UCSD-AML1 (cell line): ENCODE data around the gene DCDC2.
"Not testable (repeated sequence)": the region's sequence is repeated elsewhere in the genome, so short reads cannot be mapped to it uniquely, and the experiment has no call there.

Source experiments
- DNase-seq: peaks from one replicate; lab custom pipeline; 2025; ENCODE audit not compliant: unreplicated experiment; lab: John Stamatoyannopoulos, UW

Gene DCDC2

DNA sequence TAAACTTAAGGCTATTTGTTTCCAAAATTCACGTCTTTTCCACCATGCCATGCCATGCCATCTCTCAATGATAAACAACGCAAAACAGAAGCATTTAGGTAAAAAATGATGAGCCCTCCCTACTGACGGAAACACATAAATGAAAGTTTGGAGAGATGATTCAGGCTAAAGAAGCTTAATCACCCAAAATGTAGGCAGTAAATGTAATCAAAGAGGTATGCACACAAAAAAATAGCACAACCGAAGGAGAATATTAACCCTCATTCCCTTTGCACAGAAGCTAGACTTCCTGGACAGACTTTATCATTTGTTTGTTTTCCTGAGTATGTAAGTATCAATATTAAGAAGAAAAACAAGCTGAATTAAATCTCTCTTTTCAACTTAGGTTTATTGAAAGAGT lies 28.8 kb downstream of the DCDC2 start:
- DNase-seq: no peak

DNA sequence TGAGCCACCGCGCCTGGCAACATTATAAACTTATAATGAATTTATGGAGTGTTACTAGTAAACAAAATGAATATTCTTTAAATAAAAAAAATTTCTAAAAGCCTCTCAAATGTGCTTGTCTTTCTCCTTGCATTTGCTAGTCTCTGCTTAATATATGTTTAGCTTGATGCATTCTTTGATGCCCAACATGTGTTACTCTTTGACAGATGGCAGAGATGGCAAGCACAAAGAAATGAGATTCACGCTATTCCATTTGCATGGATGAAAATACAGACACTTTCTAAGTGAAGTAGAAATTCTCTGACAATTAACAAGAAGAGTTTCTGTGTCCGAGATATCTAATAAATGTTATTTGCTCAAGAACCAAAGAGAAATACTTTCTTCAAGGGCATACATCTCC lies 30.1 kb downstream of the DCDC2 start:
- no peak for DNase-seq

DNA sequence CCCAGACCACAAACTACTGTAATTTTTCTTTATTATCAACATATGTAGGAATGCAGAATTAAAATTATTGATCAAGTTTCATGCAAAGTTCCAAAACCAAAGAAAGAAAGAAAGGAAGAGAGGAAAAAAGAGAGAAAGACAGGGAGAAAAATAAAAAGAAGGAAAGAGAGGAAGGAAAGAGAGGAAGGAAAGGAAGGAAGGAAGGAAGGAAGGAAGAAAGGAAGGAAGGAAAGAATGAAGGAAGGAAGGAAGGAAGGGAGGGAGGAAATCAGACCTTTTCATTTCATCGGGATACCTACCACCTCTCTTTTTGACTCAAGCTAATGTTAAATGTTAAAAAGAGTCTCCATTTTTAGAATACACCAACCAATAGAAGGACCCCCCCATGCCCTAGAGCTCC lies 31.9 kb downstream of the DCDC2 start:
- DNase-seq: no peak

DNA sequence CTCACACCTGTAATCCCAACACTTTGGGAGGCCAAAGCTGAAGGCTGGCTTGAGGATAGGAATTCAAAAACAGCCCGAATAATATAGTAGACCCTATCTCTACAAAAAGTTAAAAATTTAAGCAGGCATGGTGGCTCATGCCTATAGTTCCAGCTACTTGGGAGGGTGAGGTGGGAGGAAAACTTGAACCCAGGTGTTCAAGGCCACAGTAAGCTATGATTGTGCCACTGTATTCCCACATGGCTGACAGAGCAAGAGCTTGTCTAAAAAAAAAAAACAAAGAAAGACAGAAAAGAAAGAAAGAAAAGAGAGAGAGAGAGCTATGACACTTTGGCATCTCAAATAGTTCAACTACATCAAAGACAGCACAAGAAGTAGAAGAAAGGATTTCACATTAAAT lies 33.2 kb downstream of the DCDC2 start:
- no peak for DNase-seq

DNA sequence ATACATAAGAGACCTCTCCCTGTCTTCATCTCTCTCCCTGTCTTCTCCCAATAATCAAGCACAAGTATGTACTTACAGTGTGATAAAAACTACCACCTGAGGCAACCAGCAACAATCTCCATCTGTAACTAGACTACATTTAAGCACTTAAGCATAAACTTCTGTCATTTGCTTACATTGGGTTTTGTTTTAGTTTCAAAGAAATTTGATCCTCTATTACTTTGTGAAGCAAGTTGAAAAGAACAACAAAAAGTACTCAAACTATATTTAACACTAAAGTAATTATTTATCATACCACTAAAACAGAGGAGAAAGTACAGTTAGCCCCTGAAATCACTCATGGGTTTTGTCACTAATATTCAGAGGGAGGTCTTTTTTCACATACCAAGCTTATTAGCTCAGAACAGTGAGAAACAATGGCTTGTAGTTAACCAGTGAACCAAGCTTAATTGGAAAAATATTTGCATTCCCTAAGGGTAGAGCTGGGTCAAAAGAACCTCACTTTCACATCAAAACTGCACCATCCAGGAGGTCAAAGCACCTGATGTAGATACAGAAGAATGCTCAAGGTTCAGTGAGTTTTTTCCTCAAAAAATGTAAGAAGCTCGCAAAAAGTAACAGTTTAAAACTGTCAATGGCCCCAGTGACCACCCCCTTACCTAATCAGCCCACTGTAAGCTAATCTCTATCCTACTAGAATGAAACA lies 34.1 kb downstream of the DCDC2 start:
- DNase-seq: no peak

DNA sequence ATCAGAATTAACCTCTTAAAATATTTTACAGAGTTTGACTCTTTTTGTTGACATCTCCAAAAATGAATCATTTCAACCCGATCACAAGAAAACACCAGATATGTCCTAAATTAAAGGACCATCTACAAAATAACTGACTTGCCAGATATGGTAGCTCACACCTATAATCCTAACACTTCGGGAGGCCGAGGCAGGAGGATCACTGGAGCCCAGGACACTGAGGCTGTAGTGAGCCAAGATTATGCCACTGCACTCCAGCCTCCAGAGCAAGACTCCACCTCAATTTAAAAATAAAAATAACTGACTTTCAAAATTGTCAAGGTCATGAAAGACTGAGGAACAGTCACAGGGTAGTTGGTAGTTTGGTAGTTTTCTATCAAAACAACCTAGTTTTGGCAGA lies 34.9 kb downstream of the DCDC2 start:
- DNase-seq: no peak

DNA sequence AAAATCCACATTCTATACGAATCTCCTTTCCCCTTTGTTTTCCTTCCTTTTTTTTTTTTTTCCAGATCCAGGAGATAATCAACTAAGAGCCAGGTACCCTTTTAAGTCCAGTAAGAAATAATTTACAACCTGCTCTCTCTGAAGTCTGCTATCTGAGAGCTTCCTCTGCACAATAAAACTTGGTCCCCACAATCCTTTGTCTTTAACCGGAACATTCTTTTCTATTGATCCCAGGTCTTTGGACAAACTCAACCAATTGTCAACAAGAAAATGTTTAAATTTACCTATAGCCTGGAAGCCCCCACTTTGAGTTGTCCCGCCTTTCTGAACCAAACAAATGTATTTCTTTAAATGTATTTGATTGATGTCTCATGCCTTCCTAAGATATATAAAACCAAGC lies 35.4 kb downstream of the DCDC2 start:
- DNase-seq: not testable (repeated sequence)

DNA sequence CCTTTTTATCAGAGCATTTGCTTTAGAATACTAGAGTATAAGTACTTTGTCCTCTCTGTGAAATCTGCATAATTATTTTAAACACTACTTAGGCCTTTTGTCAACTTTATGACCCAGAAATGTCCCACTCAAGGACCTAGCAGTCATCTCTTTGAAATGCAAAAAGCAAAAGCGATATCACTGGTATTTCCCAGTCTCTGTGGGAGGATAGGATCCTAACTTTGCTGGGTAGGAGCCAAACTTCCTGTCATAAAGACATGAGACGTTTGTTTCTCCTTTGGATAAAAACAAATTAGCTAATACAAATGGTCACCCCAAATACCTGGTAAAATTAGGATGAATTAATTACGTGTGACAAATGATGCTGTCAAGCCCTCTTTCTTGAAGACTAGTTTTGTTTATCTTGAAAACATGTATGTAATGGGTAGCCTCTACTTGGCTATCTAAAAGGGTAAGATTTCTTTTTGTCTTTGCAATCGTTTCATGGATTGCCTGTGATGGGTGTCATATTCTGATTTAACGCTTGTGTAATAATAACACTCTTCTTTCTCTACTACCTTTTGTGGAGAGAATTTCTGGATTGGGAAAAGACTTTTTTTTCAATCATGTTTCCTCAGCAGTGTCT lies 36.2 kb downstream of the DCDC2 start:
- DNase-seq: no peak

DNA sequence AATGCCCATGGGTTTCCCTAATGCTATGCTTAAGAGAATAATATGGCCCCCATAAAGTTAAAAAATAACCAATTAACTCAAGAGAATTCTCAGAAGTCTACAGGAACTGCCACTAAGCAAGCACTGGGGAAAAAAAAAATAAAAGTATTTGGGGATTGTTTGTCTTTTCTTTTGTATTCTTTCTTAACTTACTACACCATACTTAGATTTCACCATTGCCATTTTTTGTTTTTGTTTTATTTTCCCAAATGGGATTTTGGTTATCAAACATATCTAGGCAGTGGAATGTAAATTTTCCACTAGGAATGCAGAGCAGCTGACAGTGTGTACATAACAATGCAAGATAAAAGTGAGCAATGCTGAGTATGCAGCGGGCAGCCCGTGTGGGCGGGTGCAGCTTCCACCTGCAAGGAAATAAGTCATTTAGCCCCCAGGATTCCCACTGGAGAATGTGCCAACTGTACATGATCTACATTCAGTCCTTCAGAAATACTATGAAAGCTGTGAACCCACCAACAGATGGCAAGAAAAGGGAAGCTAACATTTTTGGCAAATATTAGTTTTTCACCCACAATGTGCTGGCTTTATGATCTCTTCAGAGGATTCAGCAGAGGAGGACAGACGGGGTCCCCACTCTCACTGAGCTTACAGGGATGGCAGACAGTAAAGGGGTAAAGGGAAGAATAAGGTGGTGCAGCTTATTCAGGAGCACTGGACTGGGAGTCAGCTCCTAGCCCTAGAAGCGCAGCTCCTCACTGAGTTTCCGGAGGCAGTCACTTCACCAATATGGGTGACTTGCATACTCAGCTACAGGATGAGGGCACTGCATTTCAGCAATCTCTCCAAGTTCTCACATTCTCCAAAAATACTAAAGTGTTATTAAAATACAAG lies 44.4 kb downstream of the DCDC2 start:
- no peak for DNase-seq

DNA sequence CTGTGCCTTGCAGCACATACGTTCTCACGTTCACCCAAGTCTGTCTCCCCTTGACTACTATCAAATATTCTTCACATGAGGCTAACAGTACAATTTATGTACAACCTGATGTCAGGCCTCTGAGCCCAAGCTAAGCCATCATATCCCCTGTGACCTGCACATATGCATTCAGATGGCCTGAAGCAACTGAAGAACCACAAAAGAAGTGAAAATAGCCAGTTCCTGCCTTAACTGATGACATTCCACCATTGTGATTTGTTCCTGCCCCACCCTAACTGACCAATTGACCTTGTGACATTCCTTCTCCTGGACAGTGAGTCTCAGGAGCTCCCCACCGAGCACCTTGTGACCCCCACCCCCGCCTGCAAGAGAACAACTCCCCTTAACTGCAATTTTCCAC lies 46.1 kb downstream of the DCDC2 start:
- not testable (repeated sequence) for DNase-seq

DNA sequence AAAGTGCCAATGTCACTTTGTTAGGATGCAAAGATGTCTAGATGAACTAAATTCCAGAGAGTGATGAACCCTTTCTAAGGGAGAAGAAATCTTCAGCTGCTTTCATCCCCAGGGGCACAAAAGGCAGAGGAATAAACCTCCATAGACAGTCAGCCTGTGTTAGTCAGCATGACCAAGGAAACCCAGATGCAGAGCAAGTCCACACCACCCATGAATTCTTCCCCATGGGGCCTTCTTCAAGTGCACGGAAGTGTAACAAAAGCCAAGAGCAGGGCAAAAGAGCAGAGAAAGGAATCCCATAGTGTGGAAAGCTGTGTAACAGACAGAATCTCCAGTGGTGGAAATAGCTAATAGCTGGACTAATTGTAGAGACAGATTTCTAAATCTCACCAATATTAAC lies 50.0 kb downstream of the DCDC2 start:
- DNase-seq: no peak

DNA sequence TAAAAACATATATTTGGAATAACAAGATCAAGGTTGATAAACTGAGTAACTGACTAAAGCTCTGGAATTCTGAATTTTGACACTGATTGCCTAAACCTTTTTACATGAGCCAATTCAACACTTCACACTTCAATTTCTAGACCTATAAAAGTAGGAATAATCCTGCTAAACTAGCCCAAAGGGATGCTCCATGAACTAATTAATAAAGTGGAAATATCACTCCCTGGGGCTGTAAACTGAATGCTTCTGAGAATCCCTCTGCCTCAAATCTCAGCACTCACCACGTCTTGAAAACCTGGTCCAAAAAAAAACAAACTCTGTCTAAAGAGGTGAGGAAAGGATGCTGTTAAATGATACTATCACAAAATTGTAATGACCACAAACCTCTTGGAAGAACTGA lies 50.9 kb downstream of the DCDC2 start:
- no peak for DNase-seq

DNA sequence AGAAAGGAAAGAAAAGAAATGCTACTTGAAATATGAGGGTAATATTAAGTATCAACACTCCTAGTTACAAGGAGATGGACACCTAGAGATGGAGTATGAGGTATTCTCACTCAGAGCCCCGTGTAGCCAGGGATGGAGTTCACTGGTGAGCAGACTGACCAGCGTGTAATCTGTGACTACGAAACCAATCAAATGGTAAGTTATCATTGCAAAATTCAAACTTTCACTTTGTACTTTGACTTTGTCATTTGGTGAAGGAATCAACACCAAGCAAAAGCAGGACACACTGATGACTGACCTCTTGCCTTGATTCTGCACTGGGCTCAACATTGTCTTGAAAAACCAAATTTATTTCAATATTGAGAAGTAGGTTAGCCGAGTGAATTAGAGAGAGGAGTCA lies 51.8 kb downstream of the DCDC2 start:
- no peak for DNase-seq

DNA sequence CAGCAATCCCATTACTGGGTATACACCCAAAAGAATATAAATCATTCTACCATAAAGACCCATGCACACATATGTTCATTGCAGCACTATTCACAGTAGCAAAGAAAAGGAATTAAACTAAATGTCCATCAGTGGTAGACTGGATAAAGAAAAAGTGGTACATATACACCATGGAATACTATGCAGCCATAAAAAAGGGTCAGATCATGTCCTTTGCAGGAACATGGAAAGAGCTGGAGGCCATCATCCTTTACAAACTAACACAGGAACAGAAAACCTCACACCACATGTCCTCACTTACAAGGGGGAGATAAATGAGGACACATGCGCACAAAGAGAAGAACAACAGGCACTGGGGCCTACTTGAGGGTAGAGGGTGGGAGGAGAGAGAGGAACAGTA lies 60.9 kb downstream of the DCDC2 start:
- no peak for DNase-seq

DNA sequence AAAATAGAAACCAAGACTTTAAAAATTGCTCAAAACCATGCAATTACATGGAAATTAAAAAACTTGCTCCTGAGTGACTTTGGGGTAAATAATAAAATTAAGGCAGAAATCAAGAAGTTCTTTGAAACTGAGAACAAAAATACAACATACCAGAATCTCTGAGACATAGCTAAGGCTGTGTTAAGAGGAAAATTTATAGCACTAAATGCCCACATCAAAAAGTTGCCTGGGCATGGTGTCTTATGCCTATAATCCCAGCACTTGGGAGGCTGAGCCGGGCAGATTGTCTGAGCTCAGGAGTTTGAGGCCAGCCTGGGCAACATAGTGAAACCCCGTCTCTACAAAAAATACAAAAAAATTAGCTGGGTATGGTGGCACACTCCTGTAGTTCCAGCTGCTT lies 64.0 kb downstream of the DCDC2 start:
- DNase-seq: not testable (repeated sequence)

DNA sequence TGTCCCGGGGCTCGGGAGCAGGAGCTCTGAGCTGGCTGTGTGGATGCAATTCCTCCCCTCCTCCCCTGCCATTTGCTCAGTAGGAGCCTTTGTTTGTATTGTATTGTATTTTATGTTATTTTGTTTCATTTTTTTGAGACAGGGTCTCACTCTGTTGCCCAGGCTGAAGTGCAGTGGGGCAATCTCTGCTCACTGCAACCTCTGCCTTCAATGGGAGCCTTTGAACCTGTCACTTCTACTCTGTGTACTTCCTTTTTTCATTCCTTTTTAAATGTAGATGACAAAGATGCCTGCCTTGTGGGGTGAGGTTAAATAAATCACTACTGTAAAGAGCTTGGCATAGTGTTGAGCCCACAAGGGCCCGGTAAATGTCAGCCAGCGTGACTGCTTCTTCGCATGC lies 70.6 kb downstream of the DCDC2 start:
- DNase-seq: no peak

DNA sequence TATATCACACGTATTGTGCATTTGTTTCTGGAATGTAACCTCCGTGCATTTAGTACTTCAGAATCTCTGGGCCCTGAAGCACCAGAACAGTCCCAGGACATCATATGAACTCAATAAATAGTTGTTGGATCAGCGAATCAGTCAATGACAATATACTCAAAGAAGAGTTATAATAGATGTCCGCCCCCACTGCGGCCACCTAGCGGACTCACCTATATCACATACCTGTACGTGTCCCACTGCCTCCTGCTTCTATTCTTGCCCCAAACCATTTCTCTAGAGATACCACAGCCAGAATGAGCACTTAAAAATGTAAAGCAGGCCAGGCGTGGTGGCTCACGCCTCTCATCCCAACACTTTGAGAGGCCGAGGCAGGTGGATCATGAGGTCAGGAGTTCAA lies 73.9 kb downstream of the DCDC2 start:
- DNase-seq: no peak

DNA sequence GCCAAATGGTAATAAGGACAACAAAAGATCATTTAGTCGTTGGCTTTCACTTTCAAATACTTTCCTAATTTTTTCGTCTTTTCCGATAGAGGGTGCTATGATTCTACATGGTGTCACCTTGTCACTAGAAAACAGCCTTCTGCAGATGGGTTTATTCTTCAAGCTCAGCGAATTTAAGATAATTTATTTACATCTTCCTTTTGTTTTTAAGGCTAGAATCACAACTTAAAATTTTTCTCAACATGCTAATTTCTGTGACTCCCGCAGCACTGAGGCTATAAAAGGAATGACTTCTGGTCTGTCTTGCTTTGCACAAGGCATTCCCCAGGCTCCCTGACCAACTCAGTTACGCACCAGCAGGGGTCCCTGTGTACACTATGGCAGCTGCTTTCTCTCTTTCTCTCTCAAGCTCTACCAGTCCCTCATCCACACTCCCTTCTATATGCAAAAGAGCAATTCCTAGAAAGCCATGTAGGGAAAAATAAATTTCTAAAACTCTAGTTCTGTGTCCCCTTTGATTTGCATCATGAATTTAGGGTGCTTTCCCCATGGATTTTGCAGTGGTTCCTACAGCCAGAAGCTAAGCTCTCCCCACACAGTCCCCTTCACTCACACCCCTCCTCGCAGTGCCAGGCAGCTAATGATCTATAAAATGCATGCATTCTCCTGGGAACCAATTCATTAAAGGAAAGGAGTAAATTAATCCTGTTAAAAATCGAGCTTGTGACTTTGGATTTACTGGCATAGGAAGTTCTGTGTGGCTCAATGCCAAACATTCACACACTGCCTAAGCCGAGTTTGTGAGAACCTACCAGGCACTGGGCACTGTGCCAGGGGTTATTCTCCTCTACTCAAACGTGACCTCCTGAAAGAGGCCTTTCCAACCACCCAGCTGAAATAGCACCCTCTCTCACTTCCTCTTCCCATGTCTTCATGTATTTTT lies 74.5 kb downstream of the DCDC2 start:
- peak; percentile 41 for DNase-seq

DNA sequence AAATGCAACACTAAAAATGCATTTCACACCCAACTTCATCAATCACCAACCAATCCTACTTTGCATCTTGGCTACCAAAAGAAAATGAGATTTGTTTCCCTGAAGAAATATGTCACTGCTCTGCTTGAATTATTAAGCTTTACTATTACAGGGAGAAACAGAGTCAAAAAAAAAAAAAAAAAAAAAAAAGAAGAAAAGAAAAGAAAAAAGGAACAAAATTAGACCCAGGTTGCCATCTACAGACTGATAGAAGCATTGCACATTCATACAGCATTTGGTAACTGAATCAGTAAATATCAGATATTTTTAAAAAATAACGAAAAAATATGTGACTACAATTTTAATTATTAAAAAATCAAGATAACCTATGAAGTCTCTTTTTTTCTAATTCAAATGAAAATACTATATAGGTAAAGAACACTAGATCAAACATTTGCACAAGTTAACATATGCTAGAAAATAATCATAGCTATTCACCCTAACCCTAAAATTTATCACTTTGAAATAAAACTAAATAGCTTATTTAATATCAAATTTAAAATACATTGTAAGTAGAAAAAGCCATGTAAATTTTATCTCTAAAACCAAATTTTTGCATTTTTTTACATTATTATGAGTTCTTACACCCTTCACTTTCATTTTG lies 83.3 kb downstream of the DCDC2 start:
- no peak for DNase-seq

DNA sequence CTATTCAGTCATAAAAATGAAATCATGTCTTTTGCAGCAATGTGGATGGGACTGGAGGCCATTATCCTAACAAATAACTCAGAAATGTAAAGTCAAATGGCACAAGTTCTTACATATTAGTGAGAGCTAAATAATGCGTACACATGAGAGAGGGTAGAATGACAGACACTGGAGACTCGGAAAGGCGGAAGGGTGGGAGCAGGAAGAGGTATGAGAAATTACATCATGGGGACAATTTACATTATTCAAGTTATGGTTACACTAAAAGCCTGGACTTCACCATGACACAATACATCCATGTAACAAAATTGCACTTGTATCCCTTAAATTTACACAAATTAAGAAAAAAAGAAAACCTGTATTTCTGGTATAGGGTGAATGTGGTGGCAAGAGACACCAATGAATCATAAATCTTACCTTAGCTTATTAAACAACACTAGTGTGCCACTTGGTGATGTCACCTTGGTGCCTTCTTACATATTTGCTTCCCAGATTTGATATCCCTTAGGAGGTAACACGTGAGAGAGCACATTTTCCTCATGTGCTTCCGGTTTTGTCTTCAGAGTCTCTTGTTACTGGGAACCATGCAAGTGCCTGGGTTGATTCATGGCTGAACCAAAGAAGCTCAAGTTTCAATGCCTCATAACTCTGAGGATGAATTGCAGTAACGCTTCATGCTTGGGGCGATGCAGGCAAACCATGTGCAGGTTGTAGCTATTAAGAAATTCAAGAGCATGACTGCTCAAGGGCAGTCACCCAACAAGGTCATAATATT lies 84.6 kb downstream of the DCDC2 start:
- no peak for DNase-seq
